Fibroblast of skin of left quadriceps (primary cell): ENCODE data around the gene APOL2.
A peak's percentile ranks its signal among the peaks of the same experiment; 100 is the strongest.
"Not testable (repeated sequence)": the region's sequence is repeated elsewhere in the genome, so short reads cannot be mapped to it uniquely, and the experiment has no call there.

Experiments
- DNase-seq, 2 experiments: peaks; one replicate each; pipeline ENCODE4 v3.0.0-alpha.2; 2013; ENCODE audit warnings: low read depth in 2 of 2

The APOL2 gene

GRCh38 chr22:36239401-36240171 lies at the start of gene APOL2:
Gene APOL2 (minus strand): TSS chr22:36239527. CDS start chr22:36233162, 6,365 bp downstream.
- DNase-seq: peak; percentile 81 to 85

- DNase-seq: no peak
Measured at GRCh38 chr22:36288571-36289405, 49.5 kb upstream of the APOL2 start.

GRCh38 chr22:36287881-36288515 lies 48.7 kb upstream of the APOL2 start:
- no peak for DNase-seq

GRCh38 chr22:36286096-36286957 lies 47.0 kb upstream of the APOL2 start:
- DNase-seq: peak; percentile 34 to 42

GRCh38 chr22:36285545-36285944 lies 46.2 kb upstream of the APOL2 start:
- no peak for DNase-seq

GRCh38 chr22:36285017-36285416 lies 45.7 kb upstream of the APOL2 start:
- no peak for DNase-seq

GRCh38 chr22:36284171-36284571 lies 44.8 kb upstream of the APOL2 start:
- no peak for DNase-seq

GRCh38 chr22:36282328-36282831 lies 43.1 kb upstream of the APOL2 start:
- no peak for DNase-seq

- no peak for DNase-seq
Measured at GRCh38 chr22:36281781-36282327, 42.5 kb upstream of the APOL2 start.

- no peak for DNase-seq
Measured at GRCh38 chr22:36280379-36280778, 41.1 kb upstream of the APOL2 start.

GRCh38 chr22:36279219-36279666 lies 39.9 kb upstream of the APOL2 start:
- no peak for DNase-seq

GRCh38 chr22:36277482-36278291 lies 38.4 kb upstream of the APOL2 start:
- DNase-seq: peak in 1 of 2 experiments; percentile 39

- no peak for DNase-seq
Measured at GRCh38 chr22:36274531-36274930, 35.2 kb upstream of the APOL2 start.

- not testable (repeated sequence) for DNase-seq
Measured at GRCh38 chr22:36271951-36272350, 32.6 kb upstream of the APOL2 start.

- not testable (repeated sequence) for DNase-seq
Measured at GRCh38 chr22:36271231-36271630, 31.9 kb upstream of the APOL2 start.

GRCh38 chr22:36267896-36268485 lies 28.7 kb upstream of the APOL2 start:
- DNase-seq: no peak

- no peak for DNase-seq
Measured at GRCh38 chr22:36267058-36267457, 27.7 kb upstream of the APOL2 start.

- not testable (repeated sequence) for DNase-seq
Measured at GRCh38 chr22:36263886-36264664, 24.7 kb upstream of the APOL2 start.

GRCh38 chr22:36263216-36263673 lies 23.9 kb upstream of the APOL2 start:
- DNase-seq: not testable (repeated sequence)
